Body of pancreas (tissue), 4 donors: ENCODE results near the gene ELF5.

Experiments
- POLR2A ChIP-seq, 3 donors: fragments of 450-650 bp; IDR thresholded peaks; one replicate each; pipeline ENCODE4 v1.6.1; 2016; ENCODE audit warnings: antibody characterized with exemption in 3 of 3, mild to moderate bottlenecking in 2 of 3
- TF ChIP-seq, protein P1 (sequence below), 7 experiments: fragments of 450-650 bp in 4 of 7; fragments of 200-600 bp in 3 of 7; sonication (generic) in 3 of 7; IDR thresholded peaks; one replicate each; pipeline ENCODE4 v1.5.1; 2016 to 2019; ENCODE audit warnings: antibody characterized with exemption in 7 of 7

DNA sequence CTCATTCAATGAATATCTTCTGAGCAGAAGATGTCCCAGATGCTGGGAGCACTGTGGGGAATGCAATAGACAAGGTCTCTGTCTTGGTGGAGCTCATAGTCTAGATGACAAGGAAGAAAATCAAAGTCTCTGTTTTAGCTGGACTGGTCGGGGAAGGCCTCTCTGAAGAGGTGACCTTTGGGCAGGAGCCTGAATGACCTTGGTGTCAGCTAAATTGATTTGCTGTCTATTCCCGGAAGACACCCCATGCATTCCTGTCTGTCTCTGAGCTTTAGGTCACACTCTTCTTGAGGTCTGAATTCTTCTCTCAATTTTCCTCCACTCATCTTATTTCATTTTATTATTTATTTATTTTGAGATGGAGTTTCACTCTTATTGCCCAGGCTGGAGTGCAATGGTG lies 14.5 kb upstream of the ELF5 start:
- TF ChIP-seq POLR2A (IDR thresholded peaks at IDR 0.05) = no peak
- TF ChIP-seq, protein P1, sequence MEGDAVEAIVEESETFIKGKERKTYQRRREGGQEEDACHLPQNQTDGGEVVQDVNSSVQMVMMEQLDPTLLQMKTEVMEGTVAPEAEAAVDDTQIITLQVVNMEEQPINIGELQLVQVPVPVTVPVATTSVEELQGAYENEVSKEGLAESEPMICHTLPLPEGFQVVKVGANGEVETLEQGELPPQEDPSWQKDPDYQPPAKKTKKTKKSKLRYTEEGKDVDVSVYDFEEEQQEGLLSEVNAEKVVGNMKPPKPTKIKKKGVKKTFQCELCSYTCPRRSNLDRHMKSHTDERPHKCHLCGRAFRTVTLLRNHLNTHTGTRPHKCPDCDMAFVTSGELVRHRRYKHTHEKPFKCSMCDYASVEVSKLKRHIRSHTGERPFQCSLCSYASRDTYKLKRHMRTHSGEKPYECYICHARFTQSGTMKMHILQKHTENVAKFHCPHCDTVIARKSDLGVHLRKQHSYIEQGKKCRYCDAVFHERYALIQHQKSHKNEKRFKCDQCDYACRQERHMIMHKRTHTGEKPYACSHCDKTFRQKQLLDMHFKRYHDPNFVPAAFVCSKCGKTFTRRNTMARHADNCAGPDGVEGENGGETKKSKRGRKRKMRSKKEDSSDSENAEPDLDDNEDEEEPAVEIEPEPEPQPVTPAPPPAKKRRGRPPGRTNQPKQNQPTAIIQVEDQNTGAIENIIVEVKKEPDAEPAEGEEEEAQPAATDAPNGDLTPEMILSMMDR (IDR thresholded peaks at IDR 0.05) = no peak
